ENCODE measurements around the gene SLCO2B1.

SLCO2B1 gene

GRCh38 chr11:75225794-75226193 is 74.9 kb downstream of the SLCO2B1 start:
- TF ChIP-seq CTCF (IDR thresholded peaks at IDR 0.05; ENCODE audit: low read depth, low read length), result no peak
- H3K4me3 ChIP-seq (replicated peaks in 1 of 2; ENCODE audit: low read depth in 2 of 2, low read length in 2 of 2), result no peak overlapping the region
- DNase-seq (ENCODE audit: low read depth in 2 of 2), result no peak

- no peak for TF ChIP-seq CTCF (IDR thresholded peaks at IDR 0.05; ENCODE audit: low read depth, low read length)
- DNase-seq (ENCODE audit: low read depth in 2 of 2), result no peak
- H3K4me3 ChIP-seq (replicated peaks in 1 of 2; ENCODE audit: low read depth in 2 of 2, low read length in 2 of 2), result no peak overlapping the region
Observed at GRCh38 chr11:75229466-75229865, 78.6 kb downstream of the SLCO2B1 start.

GRCh38 chr11:75230621-75231020 is 79.7 kb downstream of the SLCO2B1 start:
- no peak overlapping the region for H3K4me3 ChIP-seq (replicated peaks in 1 of 2; ENCODE audit: low read depth in 2 of 2, low read length in 2 of 2)
- DNase-seq (ENCODE audit: low read depth in 2 of 2), result no peak

GRCh38 chr11:75233754-75234172 is 82.9 kb downstream of the SLCO2B1 start:
- DNase-seq (ENCODE audit: low read depth in 2 of 2), result peak; percentile 72 to 74
- H3K4me3 ChIP-seq (replicated peaks in 1 of 2; ENCODE audit: low read depth in 2 of 2, low read length in 2 of 2), result no peak overlapping the region
- no peak for TF ChIP-seq CTCF (IDR thresholded peaks at IDR 0.05; ENCODE audit: low read depth, low read length)

More at GRCh38 chr11:75230621-75231020, 79.7 kb downstream of the SLCO2B1 start:
- no peak for TF ChIP-seq CTCF (IDR thresholded peaks at IDR 0.05; ENCODE audit: low read depth, low read length)

- no peak for DNase-seq (ENCODE audit: low read depth in 2 of 2)
- H3K4me3 ChIP-seq (replicated peaks in 1 of 2; ENCODE audit: low read depth in 2 of 2, low read length in 2 of 2), result no peak overlapping the region
- TF ChIP-seq CTCF (IDR thresholded peaks at IDR 0.05; ENCODE audit: low read depth, low read length), result no peak
Observed at GRCh38 chr11:75236062-75236461, 85.2 kb downstream of the SLCO2B1 start.

- DNase-seq (ENCODE audit: low read depth in 2 of 2), result no peak
- no peak overlapping the region for H3K4me3 ChIP-seq (replicated peaks in 1 of 2; ENCODE audit: low read depth in 2 of 2, low read length in 2 of 2)
- no peak for TF ChIP-seq CTCF (IDR thresholded peaks at IDR 0.05; ENCODE audit: low read depth, low read length)
Observed at GRCh38 chr11:75237050-75237449, 86.1 kb downstream of the SLCO2B1 start.

Measured in cardiac fibroblast (primary cell).